Lower leg skin (tissue), 3 donors: ENCODE results near the gene NME3.

ENCODE experiments used
- POLR2A ChIP-seq, 2 donors: fragments of 450-650 bp; IDR thresholded peaks; one replicate each; pipeline ENCODE4 v1.6.1; 2016 to 2017; ENCODE audit warnings: antibody characterized with exemption in 2 of 2, mild to moderate bottlenecking in 1 of 2, moderate library complexity in 1 of 2
- TF ChIP-seq, protein P1 (sequence below), 3 donors: fragments of 450-650 bp; IDR thresholded peaks; one replicate each; pipeline ENCODE4 v1.5.1; 2016; ENCODE audit warnings: antibody characterized with exemption in 3 of 3, mild to moderate bottlenecking in 3 of 3, moderate library complexity in 2 of 3

DNA sequence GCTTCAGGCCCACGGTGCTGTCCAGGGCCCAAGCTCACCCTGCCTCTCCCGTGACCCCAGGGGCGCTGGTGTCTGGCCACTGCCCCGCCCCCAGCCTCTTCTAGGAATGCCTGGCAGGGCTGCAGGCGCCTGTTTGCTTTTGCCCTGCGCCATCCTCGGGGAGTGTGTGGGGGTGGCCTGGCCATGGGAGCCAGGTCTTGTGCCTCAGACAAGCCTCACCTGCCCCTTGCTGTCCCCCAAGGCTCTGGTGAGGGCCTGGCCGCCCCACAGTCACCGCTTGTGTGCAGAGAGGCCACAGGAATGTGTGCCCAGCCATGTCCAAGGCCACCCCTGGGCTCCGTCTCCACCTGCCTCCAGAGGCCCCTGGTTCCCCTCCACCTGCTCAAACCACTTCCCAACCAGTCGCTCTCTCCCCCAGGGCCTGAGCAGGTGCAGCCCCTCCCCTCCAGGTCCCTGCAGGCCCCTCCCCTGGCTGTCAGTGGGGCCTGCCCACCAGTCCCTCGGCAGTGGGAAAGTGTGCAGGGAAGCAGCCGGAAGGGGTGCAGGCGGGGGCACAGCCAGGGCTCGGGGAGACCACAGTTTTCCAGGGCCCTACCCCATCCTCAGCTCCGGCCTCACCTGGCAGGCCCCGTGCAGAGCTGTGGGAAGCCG, 23.0 kb upstream of the NME3 start:
- TF ChIP-seq, protein P1, sequence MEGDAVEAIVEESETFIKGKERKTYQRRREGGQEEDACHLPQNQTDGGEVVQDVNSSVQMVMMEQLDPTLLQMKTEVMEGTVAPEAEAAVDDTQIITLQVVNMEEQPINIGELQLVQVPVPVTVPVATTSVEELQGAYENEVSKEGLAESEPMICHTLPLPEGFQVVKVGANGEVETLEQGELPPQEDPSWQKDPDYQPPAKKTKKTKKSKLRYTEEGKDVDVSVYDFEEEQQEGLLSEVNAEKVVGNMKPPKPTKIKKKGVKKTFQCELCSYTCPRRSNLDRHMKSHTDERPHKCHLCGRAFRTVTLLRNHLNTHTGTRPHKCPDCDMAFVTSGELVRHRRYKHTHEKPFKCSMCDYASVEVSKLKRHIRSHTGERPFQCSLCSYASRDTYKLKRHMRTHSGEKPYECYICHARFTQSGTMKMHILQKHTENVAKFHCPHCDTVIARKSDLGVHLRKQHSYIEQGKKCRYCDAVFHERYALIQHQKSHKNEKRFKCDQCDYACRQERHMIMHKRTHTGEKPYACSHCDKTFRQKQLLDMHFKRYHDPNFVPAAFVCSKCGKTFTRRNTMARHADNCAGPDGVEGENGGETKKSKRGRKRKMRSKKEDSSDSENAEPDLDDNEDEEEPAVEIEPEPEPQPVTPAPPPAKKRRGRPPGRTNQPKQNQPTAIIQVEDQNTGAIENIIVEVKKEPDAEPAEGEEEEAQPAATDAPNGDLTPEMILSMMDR (IDR thresholded peaks at IDR 0.05) = peak in 1 of 3 donors; percentile 10
- no peak for TF ChIP-seq POLR2A (IDR thresholded peaks at IDR 0.05)
